Body of pancreas (tissue), 4 donors: ENCODE results near the gene HNRNPA3. TPM values are rescaled to one million over a fixed set of nuclear protein-coding genes. Genes with fewer than 3 reads are reported as not detected.

ENCODE experiments used
- ATAC-seq: fragments of 150-250 bp; one replicate; pipeline ENCODE4 v1.9.1; 2016
- DNase-seq, 4 donors: peaks; one replicate each; pipeline ENCODE4 v3.0.0-alpha.2; 2019
- H3K27ac ChIP-seq, 4 donors: fragments of 200-600 bp; sonication (generic); 1 replicate in 3 of 4; 2 replicates in 1 of 4; pipeline versions ENCODE4 v1.5.1 to v1.6.1; 2016 to 2019; ENCODE audit warnings: mild to moderate bottlenecking in 1 of 4, mixed read lengths in 1 of 4, moderate library complexity in 1 of 4
- H3K27me3 ChIP-seq, 2 donors: fragments of 200-600 bp; sonication (generic); one replicate each; pipeline ENCODE4 v1.6.0; 2016; ENCODE audit warnings: mild to moderate bottlenecking in 1 of 2
- H3K36me3 ChIP-seq, 2 donors: fragments of 200-600 bp; sonication (generic); replicated peaks in 1 of 2; 2 replicates each; pipeline ENCODE4 v1.5.1; 2016; ENCODE audit warnings: low read depth in 2 of 2; ENCODE audit not compliant: insufficient read depth in 1 of 2
- H3K4me1 ChIP-seq: fragments of 200-600 bp; sonication (generic); one replicate; pipeline ENCODE4 v1.6.0; 2016
- H3K4me3 ChIP-seq, 2 donors: fragments of 200-600 bp; sonication (generic); 1 replicate in 1 of 2; 2 replicates in 1 of 2; pipeline ENCODE4 v1.5.1; 2016 to 2019
- H3K9me3 ChIP-seq, 3 donors: fragments of 200-600 bp; sonication (generic); 1 replicate in 2 of 3; 2 replicates in 1 of 3; pipeline ENCODE4 v1.5.1; 2016
- CTCF ChIP-seq, 7 experiments: fragments of 450-650 bp in 4 of 7; fragments of 200-600 bp in 3 of 7; sonication (generic) in 3 of 7; IDR thresholded peaks; one replicate each; pipeline ENCODE4 v1.5.1; 2016 to 2019; ENCODE audit warnings: antibody characterized with exemption in 7 of 7
- POLR2A ChIP-seq, 3 donors: fragments of 450-650 bp; IDR thresholded peaks; one replicate each; pipeline ENCODE4 v1.6.1; 2016; ENCODE audit warnings: antibody characterized with exemption in 3 of 3, mild to moderate bottlenecking in 2 of 3
- WGBS, 2 donors: methylation state at CpG; one replicate each; pipeline ENCODE4 v1.1.5; 2017; 5-methylcytosine and 5-hydroxymethylcytosine counted together
- intact Hi-C: fragments of 100-400 bp; cut with DNase I; formaldehyde crosslinking; loops from one replicate; pipeline ENCODE4 v1.15.1; 2023
- total RNA-seq, 2 donors: library from RNA; depleted of rRNA; stranded (reverse); fragments of >200 nt; gene quantifications; one replicate each; pipeline ENCODE4 v1.1.0, GENCODE V29; 2016

The HNRNPA3 gene
- 10 to 100 TPM; 44.1 to 58.0 TPM for total RNA-seq

GRCh38 chr2:177212106-177212890 lies at the start of gene HNRNPA3:
TSS of gene HNRNPA3 (plus strand) at chr2:177212794. CDS start at chr2:177212800, 6 bp downstream.
- H3K4me1 ChIP-seq, result peaks cover 41% of the 10 kb centered on the region

GRCh38 chr2:177164131-177164530 lies 48.5 kb upstream of the HNRNPA3 start:
- no peak overlapping the region for H3K27ac ChIP-seq
- H3K27me3 ChIP-seq, result no peaks in the 10 kb centered on the region
- ATAC-seq (no peak), DNase-seq (no peak)
- intact Hi-C loops, result no loop called here
- H3K36me3 ChIP-seq, result no peaks in the 10 kb centered on the region
- no peak for TF ChIP-seq CTCF (IDR thresholded peaks at IDR 0.05)
- no peak for TF ChIP-seq POLR2A (IDR thresholded peaks at IDR 0.05)
- peaks cover 18% of the 10 kb centered on the region for H3K4me1 ChIP-seq
- 9 to 11% methylated on average over 3 of the region's 3 CpGs for WGBS, 2 donors
- H3K4me3 ChIP-seq, result no peak overlapping the region
- no peaks in the 10 kb centered on the region for H3K9me3 ChIP-seq

More at GRCh38 chr2:177212106-177212890, at the start of gene HNRNPA3:
- ATAC-seq, result peak; percentile 94
- H3K27ac ChIP-seq, result peak within 1 kb of the TSS; percentile 100
- H3K27me3 ChIP-seq, result no peaks in the 10 kb centered on the region
- intact Hi-C loops, result no loop called here
- WGBS, 2 donors, result 1% methylated on average over 31 to 74 of the region's 74 CpGs
- H3K9me3 ChIP-seq, result no peaks in the 10 kb centered on the region
- H3K4me3 ChIP-seq, result peak within 1 kb of the TSS; percentile 73 to 93
- TF ChIP-seq POLR2A (IDR thresholded peaks at IDR 0.05), result peak; percentile 92 to 99 (median 99)
- peak in 3 of 7 experiments; percentile 22 to 32 (median 24) for TF ChIP-seq CTCF (IDR thresholded peaks at IDR 0.05)
- peak; percentile 99 for DNase-seq
- H3K36me3 ChIP-seq, result peaks cover 8 to 14% of the 10 kb centered on the region in 2 donors

GRCh38 chr2:177164584-177165052 lies 48.0 kb upstream of the HNRNPA3 start:
- peak overlapping the region in 3 of 4 donors; percentile 57 to 77 (median 75) for H3K27ac ChIP-seq
- no peaks in the 10 kb centered on the region for H3K27me3 ChIP-seq
- peak; percentile 88 for ATAC-seq
- H3K36me3 ChIP-seq, result no peaks in the 10 kb centered on the region
- intact Hi-C loops, result no loop called here
- 1% methylated on average over 13 of the region's 13 CpGs for WGBS, 2 donors
- no peak overlapping the region for H3K4me3 ChIP-seq
- H3K4me1 ChIP-seq, result peaks cover 18% of the 10 kb centered on the region
- peak; percentile 83 to 89 (median 86) for DNase-seq
- TF ChIP-seq POLR2A (IDR thresholded peaks at IDR 0.05) (no peak), CTCF (IDR thresholded peaks at IDR 0.05) (peak; percentile 96 to 100 (median 99))
- no peaks in the 10 kb centered on the region for H3K9me3 ChIP-seq

GRCh38 chr2:177165061-177165583 lies 47.5 kb upstream of the HNRNPA3 start:
- no peak for TF ChIP-seq CTCF (IDR thresholded peaks at IDR 0.05)
- TF ChIP-seq POLR2A (IDR thresholded peaks at IDR 0.05), result peak in 2 of 3 donors; percentile 41 to 47
- Histone ChIP-seq H3K9me3 (no peaks in the 10 kb centered on the region), H3K36me3 (no peaks in the 10 kb centered on the region), H3K4me3 (no peak overlapping the region), H3K27me3 (no peaks in the 10 kb centered on the region), H3K27ac (peak overlapping the region in 3 of 4 donors; percentile 57 to 77 (median 75)), H3K4me1 (peaks cover 21% of the 10 kb centered on the region)
- peak; percentile 60 for ATAC-seq
- intact Hi-C loops, result no loop called here
- WGBS, 2 donors, result 7 to 8% methylated on average over 8 of the region's 8 CpGs
- peak; percentile 28 to 38 (median 36) for DNase-seq
